Activated naive CD4-positive, alpha-beta T cell treated with anti-CD3 and anti-CD28 coated beads, Interleukin-2, amount 50 U/mL, for 16 hours (primary cell): ENCODE results near the gene SFTPA1.
"Not testable (repeated sequence)": the region's sequence is repeated elsewhere in the genome, so short reads cannot be mapped to it uniquely, and the experiment has no call there.

Experiments
- DNase-seq: peaks from one replicate; pipeline ENCODE4 v3.0.0-alpha.2; 2020

The SFTPA1 gene

GRCh38 chr10:79611193-79611976, 646 bp downstream of the SFTPA1 start:
- not testable (repeated sequence) for DNase-seq

- no peak for DNase-seq
Observed at GRCh38 chr10:79615577-79615976, 4.8 kb downstream of the SFTPA1 start.

GRCh38 chr10:79616164-79616563, 5.4 kb downstream of the SFTPA1 start:
- DNase-seq, result no peak

- DNase-seq, result not testable (repeated sequence)
Observed at GRCh38 chr10:79623663-79624062, 12.9 kb downstream of the SFTPA1 start.

GRCh38 chr10:79627075-79627474, 16.3 kb downstream of the SFTPA1 start:
- no peak for DNase-seq

- no peak for DNase-seq
Observed at GRCh38 chr10:79628083-79628482, 17.3 kb downstream of the SFTPA1 start.

GRCh38 chr10:79628988-79629954, 18.5 kb downstream of the SFTPA1 start:
- DNase-seq, result no peak

GRCh38 chr10:79629955-79630327, 19.2 kb downstream of the SFTPA1 start:
- no peak for DNase-seq

- not testable (repeated sequence) for DNase-seq
Observed at GRCh38 chr10:79636654-79637199, 26.0 kb downstream of the SFTPA1 start.

- no peak for DNase-seq
Observed at GRCh38 chr10:79638318-79638717, 27.6 kb downstream of the SFTPA1 start.

- not testable (repeated sequence) for DNase-seq
Observed at GRCh38 chr10:79652695-79653094, 42.0 kb downstream of the SFTPA1 start.

- DNase-seq, result not testable (repeated sequence)
Observed at GRCh38 chr10:79663287-79663686, 52.5 kb downstream of the SFTPA1 start.

- not testable (repeated sequence) for DNase-seq
Observed at GRCh38 chr10:79664686-79665085, 53.9 kb downstream of the SFTPA1 start.
